Left ventricle myocardium superior (tissue), 1 donor: ENCODE data around the gene TBX2. TPM values are rescaled to one million over a fixed set of nuclear protein-coding genes. Genes with fewer than 3 reads are reported as not detected.
"Not testable (repeated sequence)": the region's sequence is repeated elsewhere in the genome, so short reads cannot be mapped to it uniquely, and the experiment has no call there.

Experiments
- ATAC-seq: fragments of 200-7000 bp; cut with Tn5 transposase; one replicate; pipeline ENCODE4 v1.9.1; 2020; ENCODE audit warnings: mild to moderate bottlenecking, moderate library complexity
- DNase-seq: peaks from one replicate; pipeline ENCODE4 v3.0.0-alpha.2; 2020
- intact Hi-C: fragments of 100-400 bp; cut with micrococcal nuclease; formaldehyde crosslinking; loops from one replicate; pipeline ENCODE4 v1.11.0; 2022
- total RNA-seq: library from RNA; stranded (reverse); fragmentation: NEBNext Ultra II Directional; extraction: Animal tissue kit (Norgen Biotek cat#: 25700); gene quantifications from one replicate; pipeline ENCODE4 v1.2.1, GENCODE V29; 2021
- donor health status: DM: no; HTN: yes; CAD: no; lungs with severe emphysema.

TBX2 gene
- total RNA-seq, 1 donor from 2014 or later = 9.1 TPM

GRCh38 chr17:61443475-61443882 is 43.8 kb downstream of the TBX2 start:
- ATAC-seq = no peak
- no peak for DNase-seq
- intact Hi-C loops = no loop called here

- no peak for ATAC-seq
Observed at GRCh38 chr17:61444075-61444474, 44.4 kb downstream of the TBX2 start.

GRCh38 chr17:61444831-61445230 is 45.2 kb downstream of the TBX2 start:
- intact Hi-C loops = no loop called here
- DNase-seq (no peak), ATAC-seq (no peak)

More at GRCh38 chr17:61444075-61444474, 44.4 kb downstream of the TBX2 start:
- intact Hi-C loops = no loop called here
- no peak for DNase-seq

GRCh38 chr17:61447358-61447757 is 47.7 kb downstream of the TBX2 start:
- intact Hi-C loops = no loop called here
- DNase-seq (no peak), ATAC-seq (no peak)

GRCh38 chr17:61448042-61448441 is 48.4 kb downstream of the TBX2 start:
- DNase-seq (no peak), ATAC-seq (no peak)
- intact Hi-C loops = no loop called here

- DNase-seq, intact Hi-C loops, ATAC-seq: not testable (repeated sequence)
Observed at GRCh38 chr17:61449140-61449539, 49.5 kb downstream of the TBX2 start.

- no peak for DNase-seq
- intact Hi-C loops = no loop called here
- ATAC-seq = no peak
Observed at GRCh38 chr17:61449707-61450640, 50.3 kb downstream of the TBX2 start.

- intact Hi-C loops = no loop called here
- ATAC-seq (no peak), DNase-seq (no peak)
Observed at GRCh38 chr17:61450641-61451537, 51.2 kb downstream of the TBX2 start.

- DNase-seq = no peak
- ATAC-seq = peak; percentile 50
- intact Hi-C loops = no loop called here
Observed at GRCh38 chr17:61451538-61452300, 52.1 kb downstream of the TBX2 start.

GRCh38 chr17:61452301-61453290 is 53.0 kb downstream of the TBX2 start, which contains the start of gene TBX4:
Gene TBX4, plus strand, starts transcription at chr17:61452422. Its CDS starts 4,069 bp downstream, at chr17:61456491.
- no peak for ATAC-seq
- intact Hi-C loops = no loop called here
- DNase-seq = no peak

- ATAC-seq = no peak
- intact Hi-C loops = no loop called here
- no peak for DNase-seq
Observed at GRCh38 chr17:61453566-61454380, 54.1 kb downstream of the TBX2 start.

- intact Hi-C loops = no loop called here
- no peak for DNase-seq
- no peak for ATAC-seq
Observed at GRCh38 chr17:61454381-61455323, 55.0 kb downstream of the TBX2 start.

GRCh38 chr17:61455324-61456060 is 55.8 kb downstream of the TBX2 start:
- DNase-seq (no peak), ATAC-seq (no peak)
- intact Hi-C loops = no loop called here

GRCh38 chr17:61456061-61456681 is 56.5 kb downstream of the TBX2 start:
- intact Hi-C loops = no loop called here
- DNase-seq = no peak
- ATAC-seq = no peak

- intact Hi-C loops = no loop called here
- DNase-seq = no peak
- ATAC-seq = no peak
Observed at GRCh38 chr17:61456688-61457225, 57.1 kb downstream of the TBX2 start.
